Activated B cell treated with CpG ODN at 0.5 μM for 24 hours (primary cell): ENCODE results near the gene OSBPL10. TPM values are rescaled to one million over a fixed set of nuclear protein-coding genes. Genes with fewer than 3 reads are reported as not detected.

Source experiments
- ATAC-seq: fragments of 200-7000 bp; cut with Tn5 transposase; one replicate; pipeline ENCODE4 v1.10.0; 2021; ENCODE audit warnings: low read depth, mild to moderate bottlenecking, moderate library complexity
- CTCF ChIA-PET: fragments of 350-600 bp; sonication (Branson Sonifier 250); formaldehyde crosslinking; loops from one replicate; lab custom pipeline; 2021; ENCODE audit warnings: antibody characterized with exemption; lab: Charles Lee
- POLR2A ChIA-PET: fragments of 350-600 bp; sonication (Branson Sonifier 250); formaldehyde crosslinking; loops from one replicate; lab custom pipeline; 2021; ENCODE audit warnings: antibody characterized with exemption; lab: Charles Lee
- DNase-seq: peaks from one replicate; pipeline ENCODE4 v3.0.0; 2022
- H3K27ac Mint-ChIP-seq: one replicate; pipeline ENCODE4 v1.8.0; 2020; ENCODE audit warnings: mixed read lengths
- H3K27me3 Mint-ChIP-seq: one replicate; pipeline ENCODE4 v1.8.0; 2021; ENCODE audit warnings: mixed read lengths
- H3K36me3 Mint-ChIP-seq: one replicate; pipeline ENCODE4 v1.8.0; 2021; ENCODE audit warnings: low read depth, mixed read lengths
- H3K4me1 Mint-ChIP-seq: one replicate; pipeline ENCODE4 v1.8.0; 2021; ENCODE audit warnings: mixed read lengths
- H3K4me3 Mint-ChIP-seq: one replicate; pipeline ENCODE4 v1.8.0; 2020; ENCODE audit warnings: mild to moderate bottlenecking, mixed read lengths
- H3K9me3 Mint-ChIP-seq: one replicate; pipeline ENCODE4 v1.8.0; 2020; ENCODE audit warnings: mixed read lengths
- intact Hi-C: fragments of 100-400 bp; cut with micrococcal nuclease; formaldehyde crosslinking; loops from one replicate; pipeline ENCODE4 v1.15.1; 2024
- total RNA-seq: library from RNA; stranded (reverse); gene quantifications from 2 replicates; pipeline ENCODE4 v1.2.3, GENCODE V29; 2022
- TF ChIP-seq, protein P1 (sequence below): fragments of 200-600 bp; IDR thresholded peaks from one replicate; pipeline ENCODE4 v1.8.0; 2022; ENCODE audit warnings: antibody characterized with exemption, mild to moderate bottlenecking

OSBPL10 gene
- total RNA-seq, 1 donor from 2014 or later = 137 TPM

- ChIA-PET POLR2A (interaction anchor here (0.9 kb wide), 1 partner anchor 235 kb away, joined by 5 read pairs; the partner anchor contains the start of gene STT3B), CTCF (interaction anchor here (0.8 to 1.6 kb wide), 9 partner anchors 10 to 1726 kb away, joined by 3 to 6 read pairs (median 5); no protein-coding TSS in a partner anchor)
- H3K27ac Mint-ChIP-seq = peak overlapping the region; percentile 37
- ATAC-seq = no peak
- DNase-seq = no peak
- H3K4me1 Mint-ChIP-seq = peaks cover 68% of the 10 kb centered on the region
- peaks cover 45% of the 10 kb centered on the region for H3K36me3 Mint-ChIP-seq
- no peaks in the 10 kb centered on the region for H3K27me3 Mint-ChIP-seq
- H3K9me3 Mint-ChIP-seq = no peaks in the 10 kb centered on the region
- intact Hi-C loops = loop anchor here (1.0 to 2.0 kb wide), 4 partner anchors 158 to 1726 kb away; no protein-coding TSS in a partner anchor
- TF ChIP-seq, protein P1, sequence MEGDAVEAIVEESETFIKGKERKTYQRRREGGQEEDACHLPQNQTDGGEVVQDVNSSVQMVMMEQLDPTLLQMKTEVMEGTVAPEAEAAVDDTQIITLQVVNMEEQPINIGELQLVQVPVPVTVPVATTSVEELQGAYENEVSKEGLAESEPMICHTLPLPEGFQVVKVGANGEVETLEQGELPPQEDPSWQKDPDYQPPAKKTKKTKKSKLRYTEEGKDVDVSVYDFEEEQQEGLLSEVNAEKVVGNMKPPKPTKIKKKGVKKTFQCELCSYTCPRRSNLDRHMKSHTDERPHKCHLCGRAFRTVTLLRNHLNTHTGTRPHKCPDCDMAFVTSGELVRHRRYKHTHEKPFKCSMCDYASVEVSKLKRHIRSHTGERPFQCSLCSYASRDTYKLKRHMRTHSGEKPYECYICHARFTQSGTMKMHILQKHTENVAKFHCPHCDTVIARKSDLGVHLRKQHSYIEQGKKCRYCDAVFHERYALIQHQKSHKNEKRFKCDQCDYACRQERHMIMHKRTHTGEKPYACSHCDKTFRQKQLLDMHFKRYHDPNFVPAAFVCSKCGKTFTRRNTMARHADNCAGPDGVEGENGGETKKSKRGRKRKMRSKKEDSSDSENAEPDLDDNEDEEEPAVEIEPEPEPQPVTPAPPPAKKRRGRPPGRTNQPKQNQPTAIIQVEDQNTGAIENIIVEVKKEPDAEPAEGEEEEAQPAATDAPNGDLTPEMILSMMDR = no peak
- H3K4me3 Mint-ChIP-seq = no peak overlapping the region
These were observed 212.5 kb downstream of the OSBPL10 start for GRCh38 chr3:31768479-31769125.

DNA sequence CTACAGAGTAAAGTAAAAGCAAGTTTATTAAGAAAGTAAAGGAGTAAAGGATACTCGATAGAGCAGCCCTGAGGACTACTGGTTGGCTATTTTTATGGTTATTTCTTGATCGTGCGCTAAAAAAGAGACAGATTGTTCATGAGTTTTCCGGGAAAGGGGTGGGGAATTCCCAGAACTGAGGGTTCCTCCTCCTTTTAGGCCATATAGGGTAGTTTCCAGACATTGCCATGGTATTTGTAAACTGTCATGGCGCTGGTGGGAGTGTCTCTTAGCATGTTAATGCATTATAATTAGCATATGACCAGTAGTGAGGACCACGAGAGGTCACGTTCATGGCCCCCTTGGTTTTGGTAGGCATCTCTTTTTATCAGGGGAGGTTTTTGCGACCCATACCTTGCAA is 213.1 kb downstream of the OSBPL10 start:
- no peaks in the 10 kb centered on the region for H3K9me3 Mint-ChIP-seq
- intact Hi-C loops = loop anchor here (1.0 to 2.0 kb wide), 4 partner anchors 158 to 1725 kb away; no protein-coding TSS in a partner anchor
- DNase-seq (no peak), ATAC-seq (no peak)
- H3K4me1 Mint-ChIP-seq = peaks cover 67% of the 10 kb centered on the region
- no peak overlapping the region for H3K4me3 Mint-ChIP-seq
- peaks cover 44% of the 10 kb centered on the region for H3K36me3 Mint-ChIP-seq
- CTCF ChIA-PET = interaction anchor here (0.9 to 1.6 kb wide), 5 partner anchors 11 to 998 kb away, joined by 3 to 6 read pairs (median 5); no protein-coding TSS in a partner anchor
- TF ChIP-seq, protein P1 = no peak
- H3K27me3 Mint-ChIP-seq = no peaks in the 10 kb centered on the region
- H3K27ac Mint-ChIP-seq = peak overlapping the region; percentile 68
- POLR2A ChIA-PET = no interaction called here

DNA sequence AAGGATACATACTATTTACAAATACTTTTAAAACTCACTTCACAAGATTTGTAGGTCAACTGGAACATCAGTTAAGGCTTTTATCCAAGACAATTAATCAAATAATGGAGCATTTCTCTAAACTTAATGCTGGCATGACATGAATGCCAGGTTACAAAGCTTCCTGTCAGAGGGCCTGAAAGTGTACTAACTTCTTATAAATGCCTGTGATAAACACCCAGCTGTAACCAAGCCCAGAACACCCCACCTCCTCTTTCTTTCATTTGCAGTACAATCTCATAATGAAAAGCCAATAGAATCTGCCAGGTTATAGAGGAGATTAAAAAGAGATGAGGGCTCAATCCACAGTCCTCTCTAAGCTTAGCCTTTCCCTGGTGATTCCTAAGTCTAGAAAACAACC is 214.4 kb downstream of the OSBPL10 start:
- Mint-ChIP-seq H3K27ac (peak overlapping the region; percentile 68), H3K36me3 (peaks cover 46% of the 10 kb centered on the region)
- POLR2A ChIA-PET = interaction anchor here (0.6 kb wide), 1 partner anchor 711 kb away, joined by 5 read pairs; no protein-coding TSS in a partner anchor

DNA sequence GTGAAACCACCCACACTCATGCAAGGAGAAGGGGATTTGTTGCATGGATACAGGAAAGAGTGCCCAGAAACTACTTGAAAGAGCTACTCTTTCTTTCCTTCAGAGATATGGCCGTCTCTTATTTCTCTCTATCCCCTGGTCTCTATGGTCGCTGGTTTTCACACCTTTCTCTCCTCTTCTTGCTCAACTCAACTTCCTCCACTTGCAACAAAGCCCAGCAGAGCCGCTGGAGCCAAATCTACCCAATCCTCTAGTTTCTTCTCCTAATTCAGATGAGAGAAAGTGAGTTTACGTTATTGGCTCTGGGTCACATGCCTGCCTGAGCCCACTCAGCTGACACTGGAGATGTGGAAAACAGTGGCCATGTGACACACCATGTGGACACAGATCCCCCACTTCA is 215.2 kb downstream of the OSBPL10 start:
- peaks cover 67% of the 10 kb centered on the region for H3K4me1 Mint-ChIP-seq
- no peak for DNase-seq
- H3K36me3 Mint-ChIP-seq = peaks cover 46% of the 10 kb centered on the region
- intact Hi-C loops = no loop called here
- no peak for ATAC-seq
- no peak overlapping the region for H3K4me3 Mint-ChIP-seq
- H3K9me3 Mint-ChIP-seq = no peaks in the 10 kb centered on the region
- ChIA-PET POLR2A (no interaction called here), CTCF (interaction anchor here (1.2 kb wide), 1 partner anchor 143 kb away, joined by 4 read pairs; no protein-coding TSS in a partner anchor)
- no peaks in the 10 kb centered on the region for H3K27me3 Mint-ChIP-seq
- TF ChIP-seq, protein P1 = no peak
- peak overlapping the region; percentile 5 for H3K27ac Mint-ChIP-seq

More for the DNA sequence above, 214.4 kb downstream of the OSBPL10 start:
- no peak overlapping the region for H3K4me3 Mint-ChIP-seq
- no peak for DNase-seq
- H3K4me1 Mint-ChIP-seq = peaks cover 67% of the 10 kb centered on the region
- ATAC-seq = no peak
- TF ChIP-seq, protein P1 = no peak
- CTCF ChIA-PET = interaction anchor here (0.8 to 1.2 kb wide), 3 partner anchors 142 to 1724 kb away, joined by 3 to 4 read pairs (median 4); no protein-coding TSS in a partner anchor
- no peaks in the 10 kb centered on the region for H3K9me3 Mint-ChIP-seq
- no peaks in the 10 kb centered on the region for H3K27me3 Mint-ChIP-seq
- intact Hi-C loops = no loop called here

DNA sequence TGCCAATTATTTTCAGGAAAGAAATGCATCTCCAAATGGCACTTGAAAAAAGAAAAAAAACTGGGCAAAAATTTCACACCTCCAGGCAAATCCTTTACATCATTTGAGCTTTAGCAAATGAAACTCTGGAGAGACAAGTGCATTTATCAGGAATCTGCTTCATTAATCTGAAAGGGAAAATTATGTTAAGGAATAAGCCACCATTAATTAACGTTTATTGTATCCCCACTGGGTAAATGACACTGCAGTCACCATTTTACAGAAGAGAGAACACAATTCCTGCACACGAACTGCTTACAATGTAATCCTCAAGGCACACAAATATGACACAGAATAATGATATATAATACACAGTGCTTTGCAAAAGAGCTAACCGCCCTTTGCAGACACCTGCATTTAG is 217.3 kb downstream of the OSBPL10 start:
- peaks cover 48% of the 10 kb centered on the region for H3K36me3 Mint-ChIP-seq
- intact Hi-C loops = loop anchor here (5.0 kb wide), 1 partner anchor 39 kb away; no protein-coding TSS in a partner anchor
- TF ChIP-seq, protein P1 = no peak
- H3K9me3 Mint-ChIP-seq = no peaks in the 10 kb centered on the region
- H3K4me3 Mint-ChIP-seq = no peak overlapping the region
- DNase-seq (no peak), ATAC-seq (no peak)
- no peaks in the 10 kb centered on the region for H3K27me3 Mint-ChIP-seq
- peaks cover 63% of the 10 kb centered on the region for H3K4me1 Mint-ChIP-seq
- ChIA-PET POLR2A (no interaction called here), CTCF (no interaction called here)
- H3K27ac Mint-ChIP-seq = no peak overlapping the region
